ENCODE measurements around the gene CREB3.

GRCh38 chr9:35783418-35783817 is 51.0 kb downstream of the CREB3 start:
- no peak for TF ChIP-seq CTCF (IDR thresholded peaks at IDR 0.05 in 4 of 5, conservative IDR thresholded peaks at IDR 0.05 in 1 of 5)
- TF ChIP-seq POLR2A (IDR thresholded peaks at IDR 0.05): no peak
